K562 (cell line): Measurements from ENCODE around the gene PRPF6. TPM values are rescaled to one million over a fixed set of nuclear protein-coding genes. Genes with fewer than 3 reads are reported as not detected.

Experiments used
- ATAC-seq: fragments of 200-7000 bp; cut with Tn5 transposase; 3 replicates; pipeline ENCODE4 v1.9.1; 2020; ENCODE audit warnings: moderate library complexity
- BruUV-seq: library from RNA; stranded (reverse); fragments of 400-500 nt; replicated peaks from 2 replicates; lab custom pipeline; 2021; lab: Mats Ljungman, UMichigan
- CTCF ChIA-PET: fragments of 300-600 bp; formaldehyde crosslinking; extraction: SDS; loops from one replicate; lab custom pipeline; 2021; ENCODE audit warnings: low intra/inter-chr PET ratio; lab: Yijun Ruan, JAX
- POLR2A ChIA-PET: fragments of 300-600, 350-650 bp; sonication (Branson Sonifier 250); formaldehyde crosslinking; extraction: SDS; loops from one replicate; lab custom pipeline; 2021; ENCODE audit warnings: antibody characterized with exemption, inconsistent platforms; lab: Yijun Ruan, JAX
- DNase-seq, 4 experiments: peaks; one replicate each; pipeline versions ENCODE4 v3.0.0 to v3.0.0-alpha.2; 2011 to 2018; ENCODE audit warnings: low spot score in 3 of 4, mixed read lengths in 3 of 4; ENCODE audit errors: extremely low read depth in 1 of 4
- FAIRE-seq: peaks from 2 replicates; lab custom pipeline; 2011; peaks lifted over from hg19 to GRCh38; lab: Jason Lieb, UNC
- H2AFZ ChIP-seq: 2 replicates; pipeline ENCODE4 v1.6.0; 2011; ENCODE audit warnings: low read depth, low read length, control low read depth, inconsistent platforms
- H3K27ac ChIP-seq: fragments of 200-600 bp; 3 replicates; pipeline ENCODE4 v1.8.0; 2011; ENCODE audit warnings: low read depth, mild to moderate bottlenecking, control low read depth, inconsistent platforms, low read length, moderate library complexity, mixed read lengths; ENCODE audit errors: extremely low read depth
- H3K27me3 ChIP-seq, 2 experiments: fragments of 300-600 bp in 1 of 2; 2 replicates in 1 of 2; 3 replicates in 1 of 2; pipeline versions ENCODE4 v1.6.0 to v1.8.0; 2011; ENCODE audit warnings: inconsistent platforms in 2 of 2, low read length in 2 of 2, mild to moderate bottlenecking in 1 of 2, mixed read lengths in 1 of 2, moderate library complexity in 1 of 2; ENCODE audit not compliant: control insufficient read depth in 2 of 2, insufficient read depth in 2 of 2
- H3K36me3 ChIP-seq: fragments of 300-600 bp; 3 replicates; pipeline ENCODE4 v1.8.0; 2011; ENCODE audit warnings: mild to moderate bottlenecking, low read length, inconsistent platforms; ENCODE audit not compliant: control insufficient read depth, insufficient read depth
- H3K4me1 ChIP-seq, 2 experiments: fragments of 200-600 bp in 1 of 2; replicated peaks in 1 of 2; 2 replicates in 1 of 2; 3 replicates in 1 of 2; pipeline versions ENCODE4 v1.5.1 to v1.8.0; 2011; ENCODE audit warnings: inconsistent platforms in 2 of 2, low read length in 2 of 2, mild to moderate bottlenecking in 1 of 2, mixed read lengths in 1 of 2, moderate library complexity in 1 of 2; ENCODE audit not compliant: control insufficient read depth in 2 of 2, insufficient read depth in 2 of 2
- H3K4me2 ChIP-seq: 2 replicates; pipeline ENCODE4 v1.6.1; 2011; ENCODE audit warnings: low read length, control low read depth, inconsistent platforms, mixed read lengths; ENCODE audit not compliant: insufficient read depth
- H3K4me3 ChIP-seq: fragments of 200-600 bp; sonication (generic), shearing (Covaris generic); 2 replicates; pipeline ENCODE4 v1.5.1; 2016; ENCODE audit warnings: control low read depth, inconsistent platforms
- H3K79me2 ChIP-seq: fragments of 200-600 bp; 3 replicates; pipeline ENCODE4 v1.8.0; 2011; ENCODE audit warnings: low read length, inconsistent platforms; ENCODE audit not compliant: control insufficient read depth, insufficient read depth
- H3K9ac ChIP-seq, 2 experiments: 2 replicates each; pipeline versions ENCODE4 v1.6.0 to v1.6.1; 2011; ENCODE audit warnings: low read depth in 2 of 2, low read length in 2 of 2, control low read depth in 1 of 2, inconsistent platforms in 1 of 2, mild to moderate bottlenecking in 1 of 2, mixed read lengths in 1 of 2; ENCODE audit not compliant: insufficient read depth in 1 of 2
- H3K9me1 ChIP-seq: one replicate; pipeline ENCODE4 v1.6.0; 2011; ENCODE audit warnings: inconsistent platforms, mild to moderate bottlenecking, low read length, moderate library complexity; ENCODE audit not compliant: control insufficient read depth, insufficient read depth
- H3K9me3 ChIP-seq: replicated peaks from 2 replicates; pipeline ENCODE4 v1.5.1; 2011; ENCODE audit warnings: low read depth, low read length, inconsistent platforms; ENCODE audit not compliant: control insufficient read depth, insufficient read depth
- H4K20me1 ChIP-seq: replicated peaks from 2 replicates; pipeline ENCODE4 v1.6.1; 2011; ENCODE audit warnings: low read length, inconsistent platforms, mixed read lengths; ENCODE audit not compliant: control insufficient read depth, insufficient read depth
- CTBP1 ChIP-seq: fragments of 450-650 bp; IDR thresholded peaks from 2 replicates; pipeline ENCODE4 v1.6.1; 2016; ENCODE audit warnings: borderline replicate concordance
- ELF2 ChIP-seq: fragments of 250-450 bp; sonication (Bioruptor Pico); IDR thresholded peaks from 2 replicates; pipeline ENCODE4 v1.5.0; 2021; ENCODE audit warnings: mild to moderate bottlenecking
- FOXK2 ChIP-seq, 2 experiments: fragments of 450-650 bp; IDR thresholded peaks in 1 of 2; conservative IDR thresholded peaks in 1 of 2; 2 replicates each; pipeline ENCODE4 v1.6.1; 2016; ENCODE audit warnings: low read depth in 2 of 2, mild to moderate bottlenecking in 1 of 2
- MTA2 ChIP-seq: fragments of 450-650 bp; IDR thresholded peaks from 2 replicates; pipeline ENCODE4 v1.6.1; 2016; ENCODE audit warnings: low read depth
- NCOA1 ChIP-seq: fragments of 450-650 bp; IDR thresholded peaks from 2 replicates; pipeline ENCODE4 v1.6.1; 2016; ENCODE audit warnings: low read depth
- RBM25 ChIP-seq: fragments of 200-400 bp; formaldehyde crosslinking; IDR thresholded peaks from 2 replicates; pipeline ENCODE4 v1.6.1; 2018; ENCODE audit warnings: low read length, low read depth, moderate library complexity; ENCODE audit not compliant: severe bottlenecking
- SIX5 ChIP-seq, 2 experiments: IDR thresholded peaks; 2 replicates each; pipeline ENCODE4 v1.6.1; 2011; ENCODE audit warnings: low read length in 2 of 2, borderline replicate concordance in 1 of 2, low read depth in 1 of 2, mild to moderate bottlenecking in 1 of 2, moderate library complexity in 1 of 2; ENCODE audit not compliant: insufficient read depth in 1 of 2
- SOX6 ChIP-seq: fragments of 450-650 bp; IDR thresholded peaks from 2 replicates; pipeline ENCODE4 v1.6.1; 2014; ENCODE audit warnings: mild to moderate bottlenecking
- TEAD1 ChIP-seq, 2 experiments: fragments of 450-650 bp in 1 of 2; sonication (generic) in 1 of 2; formaldehyde crosslinking; IDR thresholded peaks; 2 replicates each; pipeline versions ENCODE4 v1.4.0 to v1.8.0; 2020 to 2022; ENCODE audit warnings: mild to moderate bottlenecking in 2 of 2, missing genetic modification reagents in 1 of 2
- ZNF57 ChIP-seq: fragments of 450-650 bp; formaldehyde crosslinking; IDR thresholded peaks from 2 replicates; pipeline ENCODE4 v1.4.0; 2020; ENCODE audit warnings: mild to moderate bottlenecking, moderate library complexity
- ZNF75A ChIP-seq: fragments of 450-650 bp; formaldehyde crosslinking; IDR thresholded peaks from 2 replicates; pipeline ENCODE4 v1.4.0; 2020; ENCODE audit warnings: mild to moderate bottlenecking
- WGBS: fragments of 100-300 bp; shearing (Covaris generic); methylation state at CpG from one replicate; pipeline ENCODE4 v1.1.6; 2016; ENCODE audit warnings: low coverage, mixed read lengths; ENCODE audit not compliant: insufficient coverage; ENCODE audit errors: missing lambda C conversion rate; 5-methylcytosine and 5-hydroxymethylcytosine counted together
- in situ Hi-C: fragments of 300-500 bp; cut with MboI; formaldehyde crosslinking; loops from 4 replicates; pipeline ENCODE4 v1.15.0; 2018; ENCODE audit warnings: inconsistent platforms, mixed read lengths
- intact Hi-C: fragments of 100-400 bp; cut with micrococcal nuclease; formaldehyde crosslinking; loops from 2 replicates; pipeline ENCODE4 v1.14.2; 2022
- polyA plus RNA-seq, 8 experiments: library from polyadenylated mRNA; depleted of rRNA in 4 of 8; stranded (reverse) in 5 of 8; unstranded in 3 of 8; fragments of >200 nt; fragmentation: Nextera tagmentation in 2 of 8; fragmentation: Illumina TruSeq in 1 of 8; extraction: Ambion mirVana in 2 of 8; extraction: Trizol in 1 of 8; gene quantifications; 2 replicates each; pipeline versions ENCODE4 v1.2.1 to v1.2.3, GENCODE V29; 2011 to 2014; ENCODE audit warnings: inconsistent platforms in 1 of 8, missing spikeins in 1 of 8
- total RNA-seq, 7 experiments: library from RNA; depleted of rRNA in 6 of 7; stranded (reverse); fragments of >200 nt in 6 of 7; fragmentation: Illumina TruSeq in 2 of 7; extraction: Trizol in 2 of 7; gene quantifications; 2 replicates each; pipeline versions ENCODE4 v1.2.1 to v1.2.3, GENCODE V29; 2011 to 2021; ENCODE audit warnings: low replicate concordance in 1 of 7
- TF ChIP-seq, protein P1 (sequence below): sonication (generic); formaldehyde crosslinking; IDR thresholded peaks from 2 replicates; pipeline ENCODE4 v1.8.1; 2023; ENCODE audit warnings: mild to moderate bottlenecking, missing genetic modification reagents

The PRPF6 gene
- total and polyA plus RNA-seq, 9 of the 15 experiments (the other 6 are each of a cell fraction or from before 2014, with no cell fraction given), result 4.2 to 83.2 (median 59.9) TPM

GRCh38 chr20:64003960-64004725 lies 23.2 kb downstream of the PRPF6 start:
- in situ Hi-C loops, result no loop called here
- TF ChIP-seq, protein P1, sequence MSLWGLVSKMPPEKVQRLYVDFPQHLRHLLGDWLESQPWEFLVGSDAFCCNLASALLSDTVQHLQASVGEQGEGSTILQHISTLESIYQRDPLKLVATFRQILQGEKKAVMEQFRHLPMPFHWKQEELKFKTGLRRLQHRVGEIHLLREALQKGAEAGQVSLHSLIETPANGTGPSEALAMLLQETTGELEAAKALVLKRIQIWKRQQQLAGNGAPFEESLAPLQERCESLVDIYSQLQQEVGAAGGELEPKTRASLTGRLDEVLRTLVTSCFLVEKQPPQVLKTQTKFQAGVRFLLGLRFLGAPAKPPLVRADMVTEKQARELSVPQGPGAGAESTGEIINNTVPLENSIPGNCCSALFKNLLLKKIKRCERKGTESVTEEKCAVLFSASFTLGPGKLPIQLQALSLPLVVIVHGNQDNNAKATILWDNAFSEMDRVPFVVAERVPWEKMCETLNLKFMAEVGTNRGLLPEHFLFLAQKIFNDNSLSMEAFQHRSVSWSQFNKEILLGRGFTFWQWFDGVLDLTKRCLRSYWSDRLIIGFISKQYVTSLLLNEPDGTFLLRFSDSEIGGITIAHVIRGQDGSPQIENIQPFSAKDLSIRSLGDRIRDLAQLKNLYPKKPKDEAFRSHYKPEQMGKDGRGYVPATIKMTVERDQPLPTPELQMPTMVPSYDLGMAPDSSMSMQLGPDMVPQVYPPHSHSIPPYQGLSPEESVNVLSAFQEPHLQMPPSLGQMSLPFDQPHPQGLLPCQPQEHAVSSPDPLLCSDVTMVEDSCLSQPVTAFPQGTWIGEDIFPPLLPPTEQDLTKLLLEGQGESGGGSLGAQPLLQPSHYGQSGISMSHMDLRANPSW (CRISPR knock-in tag), result no peak
- TF ChIP-seq TEAD1 (CRISPR knock-in tag; IDR thresholded peaks at IDR 0.05) (no peak), SOX6 (no peak), ZNF75A (CRISPR knock-in tag) (no peak), MTA2 (no peak), NCOA1 (no peak), ELF2 (no peak), SIX5 (IDR thresholded peaks at IDR 0.05; ENCODE audit: borderline replicate concordance in 1 of 2, insufficient read depth in 1 of 2, low read depth in 1 of 2, low read length in 2 of 2) (no peak), ZNF57 (CRISPR knock-in tag) (no peak), FOXK2 (conservative IDR thresholded peaks at IDR 0.05 in 1 of 2, IDR thresholded peaks at IDR 0.05 in 1 of 2; ENCODE audit: low read depth in 2 of 2) (no peak), RBM25 (no peak), CTBP1 (no peak)

More at GRCh38 chr20:64003960-64004725, 23.2 kb downstream of the PRPF6 start:
- Histone ChIP-seq H3K27ac (no peak overlapping the region), H3K36me3 (peaks cover 78% of the 10 kb centered on the region), H3K4me3 (no peak overlapping the region), H3K27me3 (no peaks in the 10 kb centered on the region), H3K4me2 (no peak overlapping the region), H2AFZ (no peak overlapping the region), H3K9ac (no peak overlapping the region), H3K4me1 (no peaks in the 10 kb centered on the region), H3K9me1 (no peaks in the 10 kb centered on the region), H4K20me1 (no peaks in the 10 kb centered on the region), H3K79me2 (peaks cover 3% of the 10 kb centered on the region; the same call in 1 of the 3 replicates), H3K9me3 (peaks cover 6% of the 10 kb centered on the region)
- no peak for ATAC-seq
- FAIRE-seq, result no peak
- POLR2A ChIA-PET, result interaction anchor here (0.6 to 1.3 kb wide), 2 partner anchors 14 to 33 kb away, joined by 3 read pairs; no protein-coding TSS in a partner anchor
- no TSS peak for BruUV-seq
- intact Hi-C loops, result no loop called here
- DNase-seq, result no peak
- CTCF ChIA-PET, result no interaction called here
- WGBS, result 91% methylated on average over 7 of the region's 7 CpGs
